ENCODE results near the gene LLGL1. TPM values are rescaled to one million over a fixed set of nuclear protein-coding genes. Genes with fewer than 3 reads are reported as not detected.

Gene LLGL1
- total RNA-seq, 1 donor from 2014 or later, result 57.2 TPM

- peak overlapping the region; percentile 89 for H3K4me3 Mint-ChIP-seq (ENCODE audit: unreplicated experiment)
- TF ChIP-seq, protein P1, sequence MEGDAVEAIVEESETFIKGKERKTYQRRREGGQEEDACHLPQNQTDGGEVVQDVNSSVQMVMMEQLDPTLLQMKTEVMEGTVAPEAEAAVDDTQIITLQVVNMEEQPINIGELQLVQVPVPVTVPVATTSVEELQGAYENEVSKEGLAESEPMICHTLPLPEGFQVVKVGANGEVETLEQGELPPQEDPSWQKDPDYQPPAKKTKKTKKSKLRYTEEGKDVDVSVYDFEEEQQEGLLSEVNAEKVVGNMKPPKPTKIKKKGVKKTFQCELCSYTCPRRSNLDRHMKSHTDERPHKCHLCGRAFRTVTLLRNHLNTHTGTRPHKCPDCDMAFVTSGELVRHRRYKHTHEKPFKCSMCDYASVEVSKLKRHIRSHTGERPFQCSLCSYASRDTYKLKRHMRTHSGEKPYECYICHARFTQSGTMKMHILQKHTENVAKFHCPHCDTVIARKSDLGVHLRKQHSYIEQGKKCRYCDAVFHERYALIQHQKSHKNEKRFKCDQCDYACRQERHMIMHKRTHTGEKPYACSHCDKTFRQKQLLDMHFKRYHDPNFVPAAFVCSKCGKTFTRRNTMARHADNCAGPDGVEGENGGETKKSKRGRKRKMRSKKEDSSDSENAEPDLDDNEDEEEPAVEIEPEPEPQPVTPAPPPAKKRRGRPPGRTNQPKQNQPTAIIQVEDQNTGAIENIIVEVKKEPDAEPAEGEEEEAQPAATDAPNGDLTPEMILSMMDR (IDR thresholded peaks at IDR 0.05; ENCODE audit: unreplicated experiment), result no peak
- H3K36me3 Mint-ChIP-seq (ENCODE audit: low read depth, unreplicated experiment), result peaks cover 4% of the 10 kb centered on the region
- no peak for DNase-seq (ENCODE audit: low spot score)
- H3K9me3 Mint-ChIP-seq (ENCODE audit: unreplicated experiment), result no peaks in the 10 kb centered on the region
- peaks cover 12% of the 10 kb centered on the region for H3K27me3 Mint-ChIP-seq (ENCODE audit: unreplicated experiment)
- no peak overlapping the region for H3K27ac Mint-ChIP-seq (ENCODE audit: unreplicated experiment)
- peaks cover 15% of the 10 kb centered on the region for H3K4me1 Mint-ChIP-seq (ENCODE audit: unreplicated experiment)
Observed at GRCh38 chr17:18261659-18262058, 36.2 kb downstream of the LLGL1 start.

DNA sequence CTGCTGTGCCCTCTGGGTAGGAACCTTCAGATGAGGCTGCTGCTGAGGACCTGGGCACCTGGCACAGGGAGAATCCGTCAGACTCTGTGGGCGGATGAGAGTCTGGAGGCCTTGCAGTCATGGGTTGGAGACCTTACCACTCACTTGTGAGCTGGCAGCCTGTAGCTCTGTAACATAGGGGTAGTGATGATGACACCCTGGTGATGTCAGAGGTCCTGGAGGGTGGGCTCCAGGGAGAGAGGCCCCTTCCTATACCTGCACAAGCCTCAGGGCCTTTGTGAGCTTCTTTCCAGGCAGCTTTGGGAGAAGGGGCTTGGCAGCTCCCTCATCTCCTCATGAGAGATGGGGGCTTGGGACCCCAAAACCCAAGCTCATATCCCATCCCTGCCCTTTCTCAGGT is 36.7 kb downstream of the LLGL1 start:
- Mint-ChIP-seq H3K27me3 (ENCODE audit: unreplicated experiment) (peaks cover 10% of the 10 kb centered on the region), H3K27ac (ENCODE audit: unreplicated experiment) (no peak overlapping the region), H3K4me1 (ENCODE audit: unreplicated experiment) (peaks cover 12% of the 10 kb centered on the region), H3K36me3 (ENCODE audit: low read depth, unreplicated experiment) (peaks cover 4% of the 10 kb centered on the region), H3K4me3 (ENCODE audit: unreplicated experiment) (peak overlapping the region; percentile 89), H3K9me3 (ENCODE audit: unreplicated experiment) (no peaks in the 10 kb centered on the region)
- TF ChIP-seq, protein P1 (IDR thresholded peaks at IDR 0.05; ENCODE audit: unreplicated experiment), result no peak
- no peak for DNase-seq (ENCODE audit: low spot score)

GRCh38 chr17:18262641-18263040 is 37.2 kb downstream of the LLGL1 start:
- H3K4me3 Mint-ChIP-seq (ENCODE audit: unreplicated experiment), result peak overlapping the region; percentile 21
- peaks cover 4% of the 10 kb centered on the region for H3K36me3 Mint-ChIP-seq (ENCODE audit: low read depth, unreplicated experiment)

GRCh38 chr17:18263885-18264682 is 38.6 kb downstream of the LLGL1 start:
- TF ChIP-seq, protein P1 (IDR thresholded peaks at IDR 0.05; ENCODE audit: unreplicated experiment), result no peak
- Mint-ChIP-seq H3K9me3 (ENCODE audit: unreplicated experiment) (no peaks in the 10 kb centered on the region), H3K27me3 (ENCODE audit: unreplicated experiment) (peaks cover 5% of the 10 kb centered on the region), H3K4me3 (ENCODE audit: unreplicated experiment) (no peak overlapping the region), H3K27ac (ENCODE audit: unreplicated experiment) (no peak overlapping the region), H3K4me1 (ENCODE audit: unreplicated experiment) (peaks cover 5% of the 10 kb centered on the region), H3K36me3 (ENCODE audit: low read depth, unreplicated experiment) (peaks cover 4% of the 10 kb centered on the region)
- DNase-seq (ENCODE audit: low spot score), result no peak

More at GRCh38 chr17:18262641-18263040, 37.2 kb downstream of the LLGL1 start:
- DNase-seq (ENCODE audit: low spot score), result no peak
- Mint-ChIP-seq H3K4me1 (ENCODE audit: unreplicated experiment) (peaks cover 8% of the 10 kb centered on the region), H3K9me3 (ENCODE audit: unreplicated experiment) (no peaks in the 10 kb centered on the region), H3K27ac (ENCODE audit: unreplicated experiment) (no peak overlapping the region), H3K27me3 (ENCODE audit: unreplicated experiment) (peaks cover 7% of the 10 kb centered on the region)
- TF ChIP-seq, protein P1 (IDR thresholded peaks at IDR 0.05; ENCODE audit: unreplicated experiment), result no peak

DNA sequence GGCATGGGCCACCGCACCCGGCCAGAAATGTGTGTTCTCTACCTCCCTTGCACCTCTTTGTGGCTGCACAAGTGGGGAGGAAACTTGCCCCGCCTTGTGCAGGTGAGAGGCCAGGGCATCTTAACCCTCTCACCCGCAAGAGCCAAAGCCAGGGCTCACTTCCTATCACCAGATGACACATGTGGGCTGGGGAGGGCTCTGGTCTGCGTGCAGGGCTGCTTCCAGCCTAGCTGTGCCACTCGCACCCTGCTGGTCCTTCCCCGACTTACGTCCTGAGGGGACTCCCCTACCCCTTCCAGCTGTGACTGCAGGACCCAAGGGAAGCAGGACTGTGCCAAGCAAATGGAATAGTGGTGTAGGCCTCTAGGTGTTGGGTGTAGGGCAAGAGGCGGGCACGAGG is 41.9 kb downstream of the LLGL1 start:
- TF ChIP-seq, protein P1 (IDR thresholded peaks at IDR 0.05; ENCODE audit: unreplicated experiment), result no peak
- no peak overlapping the region for H3K27ac Mint-ChIP-seq (ENCODE audit: unreplicated experiment)
- peaks cover 6% of the 10 kb centered on the region for H3K27me3 Mint-ChIP-seq (ENCODE audit: unreplicated experiment)
- no peaks in the 10 kb centered on the region for H3K4me1 Mint-ChIP-seq (ENCODE audit: unreplicated experiment)
- DNase-seq (ENCODE audit: low spot score), result no peak
- no peak overlapping the region for H3K4me3 Mint-ChIP-seq (ENCODE audit: unreplicated experiment)
- no peaks in the 10 kb centered on the region for H3K36me3 Mint-ChIP-seq (ENCODE audit: low read depth, unreplicated experiment)
- H3K9me3 Mint-ChIP-seq (ENCODE audit: unreplicated experiment), result no peaks in the 10 kb centered on the region
